Gastrocnemius medialis (tissue), 4 donors: Measurements from ENCODE around the gene DNAJA1. TPM values are rescaled to one million over a fixed set of nuclear protein-coding genes. Genes with fewer than 3 reads are reported as not detected.

ENCODE experiments used
- ATAC-seq, 2 donors: fragments of 150-250 bp; one replicate each; pipeline ENCODE4 v1.9.1; 2016
- DNase-seq, 2 donors: peaks; one replicate each; pipeline ENCODE4 v3.0.0-alpha.2; 2019
- H3K27ac ChIP-seq, 4 donors: fragments of 200-600 bp; sonication (generic); 1 replicate in 1 of 4; 2 replicates in 3 of 4; pipeline ENCODE4 v1.5.1; 2016 to 2018; ENCODE audit warnings: mild to moderate bottlenecking in 2 of 4, moderate library complexity in 1 of 4
- H3K27me3 ChIP-seq, 3 donors: fragments of 200-600 bp; sonication (generic) in 2 of 3; 1 replicate in 1 of 3; 2 replicates in 2 of 3; pipeline versions ENCODE4 v1.5.1 to v1.6.0; 2016 to 2019; ENCODE audit warnings: mild to moderate bottlenecking in 1 of 3, moderate library complexity in 1 of 3
- H3K36me3 ChIP-seq, 2 donors: fragments of 200-600 bp; sonication (generic) in 1 of 2; one replicate each; pipeline ENCODE4 v1.5.1; 2017 to 2018
- H3K4me1 ChIP-seq, 2 donors: fragments of 200-600 bp; sonication (generic) in 1 of 2; one replicate each; pipeline ENCODE4 v1.5.1; 2016 to 2017; ENCODE audit warnings: mild to moderate bottlenecking in 2 of 2
- H3K4me3 ChIP-seq, 4 donors: fragments of 200-600 bp; sonication (generic) in 3 of 4; 1 replicate in 1 of 4; 2 replicates in 3 of 4; pipeline ENCODE4 v1.5.1; 2016 to 2019; ENCODE audit warnings: mild to moderate bottlenecking in 2 of 4
- H3K9me3 ChIP-seq, 3 donors: fragments of 200-600 bp; sonication (generic) in 2 of 3; 1 replicate in 1 of 3; 2 replicates in 2 of 3; pipeline ENCODE4 v1.5.1; 2016 to 2019
- CTCF ChIP-seq, 5 experiments: fragments of 450-650 bp in 3 of 5; fragments of 200-600 bp in 2 of 5; sonication (generic) in 2 of 5; IDR thresholded peaks in 4 of 5; conservative IDR thresholded peaks in 1 of 5; 1 replicate in 4 of 5; 2 replicates in 1 of 5; pipeline ENCODE4 v1.5.1; 2016 to 2019; ENCODE audit warnings: antibody characterized with exemption in 5 of 5, mild to moderate bottlenecking in 3 of 5, moderate library complexity in 3 of 5
- POLR2A ChIP-seq, 2 donors: fragments of 450-650 bp; IDR thresholded peaks; one replicate each; pipeline ENCODE4 v1.6.1; 2017; ENCODE audit warnings: antibody characterized with exemption in 2 of 2, mild to moderate bottlenecking in 2 of 2, moderate library complexity in 2 of 2
- in situ Hi-C, 4 donors: fragments of 200-750 bp; cut with MboI; loops; one replicate each; pipeline versions ENCODE4 v1.15.0 to v1.8.0; 2017; ENCODE audit warnings: low sequenced_read_pairs in 4 of 4
- intact Hi-C: fragments of 100-400 bp; cut with DNase I; formaldehyde crosslinking; loops from one replicate; pipeline ENCODE4 v1.15.1; 2023; ENCODE audit warnings: low total_unique reads
- total RNA-seq, 4 donors: library from RNA; depleted of rRNA; stranded (reverse); fragments of >200 nt; gene quantifications; one replicate each; pipeline versions ENCODE4 v1.1.0 to v1.2.3, GENCODE V29; 2016

Gene DNAJA1
- total RNA-seq, 4 donors from 2014 or later: 40.8 to 48.7 (median 43.3) TPM

DNA sequence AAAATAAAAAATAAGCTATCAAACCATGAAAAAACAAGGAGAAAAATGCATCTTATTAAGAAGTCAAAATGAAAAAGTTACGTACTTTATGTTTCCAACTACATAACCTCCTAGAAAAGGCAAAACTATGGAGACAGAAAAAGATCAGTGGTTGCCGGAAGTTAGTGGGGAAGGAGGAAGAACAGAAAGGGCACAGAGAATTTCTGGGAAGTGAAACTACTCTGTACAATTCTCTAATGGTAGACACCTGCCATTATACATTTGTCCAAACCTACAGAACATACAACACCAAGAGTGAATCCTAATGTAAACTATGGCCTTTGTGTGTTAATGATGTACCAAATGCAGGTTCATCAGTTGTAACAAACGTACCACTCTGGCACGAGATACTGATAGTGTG lies 26.1 kb downstream of the DNAJA1 start:
- peaks cover 0 to 78% of the 10 kb centered on the region in 2 donors for H3K36me3 ChIP-seq
- H3K4me3 ChIP-seq: no peak overlapping the region
- H3K9me3 ChIP-seq: no peaks in the 10 kb centered on the region
- DNase-seq (no peak), ATAC-seq (no peak)
- H3K4me1 ChIP-seq: no peaks in the 10 kb centered on the region
- in situ Hi-C loops: no loop called here
- no peak overlapping the region for H3K27ac ChIP-seq
- intact Hi-C loops: no loop called here
- TF ChIP-seq POLR2A (IDR thresholded peaks at IDR 0.05): no peak
- no peak for TF ChIP-seq CTCF (IDR thresholded peaks at IDR 0.05 in 4 of 5, conservative IDR thresholded peaks at IDR 0.05 in 1 of 5)
- H3K27me3 ChIP-seq: no peaks in the 10 kb centered on the region

GRCh38 chr9:33065157-33066076 lies 40.3 kb downstream of the DNAJA1 start:
- Histone ChIP-seq H3K4me1 (peaks cover 0 to 4% of the 10 kb centered on the region in 2 donors), H3K9me3 (no peaks in the 10 kb centered on the region), H3K27ac (no peak overlapping the region), H3K4me3 (no peak overlapping the region), H3K36me3 (peaks cover 0 to 74% of the 10 kb centered on the region in 2 donors), H3K27me3 (no peaks in the 10 kb centered on the region)
- TF ChIP-seq CTCF (IDR thresholded peaks at IDR 0.05 in 4 of 5, conservative IDR thresholded peaks at IDR 0.05 in 1 of 5): no peak
- DNase-seq (no peak), ATAC-seq (no peak)
- in situ Hi-C loops: no loop called here
- intact Hi-C loops: no loop called here

DNA sequence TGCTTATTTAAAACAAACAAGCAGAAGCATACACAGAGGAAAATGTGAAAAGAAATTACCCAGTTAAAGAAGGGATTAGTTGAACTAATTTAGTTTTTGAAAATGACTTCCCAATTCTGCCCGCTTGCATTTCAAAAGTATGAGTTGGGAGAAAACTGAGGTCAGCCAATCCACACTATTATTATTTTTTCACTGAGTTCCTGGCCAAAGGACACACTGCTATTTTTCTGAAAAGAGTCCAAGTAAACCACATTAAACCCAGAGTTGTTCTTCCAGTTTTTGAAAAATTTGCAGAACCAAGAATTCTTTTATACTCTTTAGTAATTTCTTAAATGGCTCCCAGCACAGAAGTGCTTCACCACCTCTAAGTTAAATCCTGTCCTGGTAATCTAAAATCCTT lies 43.9 kb downstream of the DNAJA1 start:
- no peaks in the 10 kb centered on the region for H3K27me3 ChIP-seq
- in situ Hi-C loops: no loop called here
- peaks cover 0 to 4% of the 10 kb centered on the region in 2 donors for H3K4me1 ChIP-seq
- H3K27ac ChIP-seq: peak overlapping the region in 1 of 4 donors; percentile 25
- H3K4me3 ChIP-seq: no peak overlapping the region
- ATAC-seq: no peak
- H3K36me3 ChIP-seq: peaks cover 0 to 75% of the 10 kb centered on the region in 2 donors
- no peaks in the 10 kb centered on the region for H3K9me3 ChIP-seq
- DNase-seq: no peak
- intact Hi-C loops: no loop called here
- TF ChIP-seq CTCF (IDR thresholded peaks at IDR 0.05 in 4 of 5, conservative IDR thresholded peaks at IDR 0.05 in 1 of 5): no peak
- no peak for TF ChIP-seq POLR2A (IDR thresholded peaks at IDR 0.05)

DNA sequence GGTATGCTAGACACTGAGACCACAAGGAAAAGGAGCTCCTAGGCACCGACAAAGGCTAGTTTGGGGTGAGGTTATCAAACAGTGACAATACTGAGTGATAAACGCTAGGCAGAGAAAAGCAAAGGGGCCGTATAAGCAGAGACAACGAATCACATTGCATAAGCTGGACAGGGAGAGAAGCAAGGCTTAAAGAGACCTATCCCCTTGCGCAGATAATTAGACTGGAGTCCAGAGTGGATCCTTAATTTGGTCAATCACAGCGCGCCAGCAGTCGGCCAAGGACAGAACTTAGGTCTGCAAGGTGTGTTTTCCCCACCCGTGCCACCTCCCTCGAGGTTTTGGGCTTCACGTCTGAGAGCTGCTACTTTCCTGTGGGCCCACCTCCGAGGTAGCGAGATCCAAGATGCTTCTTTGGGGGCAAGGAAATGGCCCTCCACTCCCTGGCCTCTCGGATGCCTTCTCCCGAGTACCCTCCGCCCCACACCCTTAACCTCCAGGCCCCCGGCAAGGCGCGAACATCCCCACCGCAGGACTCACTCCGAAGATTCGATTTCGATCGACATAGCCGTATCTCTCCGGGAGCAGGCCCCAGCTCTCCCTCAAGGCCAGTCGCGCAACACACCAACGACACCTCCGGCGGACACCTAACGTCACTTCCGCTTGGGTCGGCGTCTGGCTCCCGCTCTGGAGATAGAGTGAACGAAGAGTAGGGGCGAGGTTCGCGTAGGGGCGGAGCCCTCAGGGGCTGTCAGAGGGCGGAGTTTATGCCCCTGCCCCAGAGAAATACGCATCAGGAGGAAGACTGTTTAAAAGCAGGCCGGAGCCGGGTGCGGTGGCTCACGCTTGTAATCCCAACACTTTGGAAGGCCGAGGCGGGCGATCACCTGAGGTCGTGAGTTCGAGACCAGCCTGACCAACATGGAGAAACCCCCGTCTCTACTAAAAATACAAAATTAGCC lies 51.3 kb downstream of the DNAJA1 start, which contains the start of gene SMU1:
Gene SMU1, minus strand, starts transcription at position 629 of the 959 bp plus-strand sequence. Its CDS starts 66 bp downstream, at position 563.
- DNase-seq (peak; percentile 94 to 97), ATAC-seq (peak; percentile 94 to 95)
- H3K27ac ChIP-seq: peak within 1 kb of the TSS; percentile 90 to 97 (median 92)
- peak within 1 kb of the TSS; percentile 73 to 94 (median 76) for H3K4me3 ChIP-seq
- no peaks in the 10 kb centered on the region for H3K27me3 ChIP-seq
- peaks cover 8 to 11% of the 10 kb centered on the region in 2 donors for H3K4me1 ChIP-seq
- peaks cover 0 to 21% of the 10 kb centered on the region in 2 donors for H3K36me3 ChIP-seq
- TF ChIP-seq POLR2A (IDR thresholded peaks at IDR 0.05): peak; percentile 83 to 84
- no peak for TF ChIP-seq CTCF (IDR thresholded peaks at IDR 0.05 in 4 of 5, conservative IDR thresholded peaks at IDR 0.05 in 1 of 5)
- in situ Hi-C loops (no loop called here), intact Hi-C loops (no loop called here)
- no peaks in the 10 kb centered on the region for H3K9me3 ChIP-seq
